SU-DHL-6 (cell line): ENCODE results near the gene COL4A2.

ENCODE experiments used
- H2AFZ ChIP-seq: fragments of 200-600 bp; sonication (generic); 2 replicates; pipeline ENCODE4 v1.6.1; 2014; ENCODE audit warnings: low read depth, mild to moderate bottlenecking, moderate library complexity, mixed read lengths, antibody characterized with exemption, low read length; ENCODE audit not compliant: severe bottlenecking
- H3F3A ChIP-seq: fragments of 200-600 bp; shearing (Covaris generic); 2 replicates; pipeline ENCODE4 v1.6.0; 2016; ENCODE audit warnings: antibody characterized with exemption, mild to moderate bottlenecking; ENCODE audit not compliant: insufficient read depth
- H3K27ac ChIP-seq: fragments of 200-600 bp; sonication (generic); 2 replicates; pipeline ENCODE4 v1.5.1; 2016; ENCODE audit warnings: low read depth, mild to moderate bottlenecking, low read length, moderate library complexity, mixed read lengths
- H3K27me3 ChIP-seq: fragments of 200-600 bp; sonication (generic), shearing (Covaris generic); 2 replicates; pipeline ENCODE4 v1.6.0; 2014; ENCODE audit warnings: mild to moderate bottlenecking, low read length
- H3K36me3 ChIP-seq: fragments of 200-600 bp; sonication (generic); 2 replicates; pipeline ENCODE4 v1.6.1; 2014; ENCODE audit warnings: mild to moderate bottlenecking, low read length, mixed read lengths
- H3K4me2 ChIP-seq: fragments of 300-600, 200-600 bp; shearing (Covaris generic), sonication (generic); 2 replicates; pipeline ENCODE4 v1.6.0; 2014; ENCODE audit warnings: low read length, low read depth, mild to moderate bottlenecking; ENCODE audit not compliant: poor library complexity, severe bottlenecking
- H3K4me3 ChIP-seq: fragments of 200-600 bp; sonication (generic); 2 replicates; pipeline ENCODE4 v1.5.1; 2014; ENCODE audit warnings: antibody characterized with exemption, low read length, mild to moderate bottlenecking, mixed read lengths; ENCODE audit not compliant: insufficient read depth, poor library complexity, severe bottlenecking
- H3K79me2 ChIP-seq: fragments of 200-600 bp; sonication (generic); 2 replicates; pipeline ENCODE4 v1.6.1; 2014; ENCODE audit warnings: mild to moderate bottlenecking, low read length, moderate library complexity; ENCODE audit not compliant: insufficient read depth
- H3K9ac ChIP-seq: fragments of 200-600 bp; sonication (generic); 2 replicates; pipeline ENCODE4 v1.7.0; 2014; ENCODE audit warnings: mild to moderate bottlenecking, low read length
- H3K9me2 ChIP-seq: fragments of 200-600 bp; sonication (generic); replicated peaks from 2 replicates; pipeline ENCODE4 v1.6.1; 2014; ENCODE audit warnings: low read length; ENCODE audit not compliant: insufficient read depth
- H3K9me3 ChIP-seq: fragments of 200-600 bp; sonication (generic); 2 replicates; pipeline ENCODE4 v1.6.1; 2014; ENCODE audit warnings: low read length, mixed read lengths; ENCODE audit not compliant: insufficient read depth
- H4K20me1 ChIP-seq: fragments of 200-600 bp; sonication (generic); 2 replicates; pipeline ENCODE4 v1.6.1; 2014; ENCODE audit warnings: low read depth, mild to moderate bottlenecking, antibody characterized with exemption, low read length, moderate library complexity, mixed read lengths
- EZH2phosphoT487 ChIP-seq: fragments of 200-600 bp; sonication (generic), shearing (Covaris generic); conservative IDR thresholded peaks from 2 replicates; pipeline ENCODE4 v1.6.1; 2018; ENCODE audit warnings: mild to moderate bottlenecking, antibody characterized with exemption, low read length, moderate library complexity, mixed read lengths
- TF ChIP-seq, protein P1 (sequence below): fragments of 200-600 bp; sonication (generic); IDR thresholded peaks from one replicate; pipeline ENCODE4 v1.5.1; 2017; ENCODE audit warnings: antibody characterized with exemption, mild to moderate bottlenecking, low read length, moderate library complexity; ENCODE audit not compliant: insufficient read depth, poor library complexity, severe bottlenecking

The COL4A2 gene

DNA sequence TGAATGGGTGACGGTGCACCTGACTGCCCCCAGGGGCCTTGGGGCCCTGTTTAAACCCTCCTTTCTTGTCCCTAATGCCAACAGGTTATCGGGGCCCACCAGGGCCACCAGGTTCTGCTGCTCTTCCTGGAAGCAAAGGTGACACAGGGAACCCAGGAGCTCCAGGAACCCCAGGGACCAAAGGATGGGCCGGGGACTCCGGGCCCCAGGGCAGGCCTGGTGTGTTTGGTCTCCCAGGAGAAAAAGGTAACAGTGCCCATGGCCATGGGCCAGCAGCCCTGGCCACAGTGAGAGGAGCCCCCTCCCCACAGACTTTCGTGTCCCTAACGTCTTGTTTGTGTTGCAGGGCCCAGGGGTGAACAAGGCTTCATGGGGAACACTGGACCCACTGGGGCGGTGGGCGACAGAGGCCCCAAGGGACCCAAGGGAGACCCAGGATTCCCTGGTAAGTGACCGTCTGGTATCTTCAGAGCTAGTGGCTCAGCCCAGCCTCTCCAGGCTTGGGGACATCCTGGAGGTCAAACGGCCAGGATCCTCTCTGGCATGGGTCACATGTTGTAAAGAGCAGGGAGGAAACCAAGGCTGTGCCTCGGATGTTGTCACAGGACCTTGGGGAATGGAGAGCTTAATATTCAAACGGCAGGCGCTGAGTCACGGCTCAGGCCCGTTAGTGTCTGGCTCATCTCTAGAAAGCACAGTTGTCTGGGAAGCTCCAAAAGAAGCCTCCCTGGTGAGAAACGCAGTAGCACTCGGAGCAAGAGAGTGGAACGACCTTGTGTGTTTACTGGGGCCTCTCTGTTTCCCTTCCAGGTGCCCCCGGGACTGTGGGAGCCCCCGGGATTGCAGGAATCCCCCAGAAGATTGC lies 196.2 kb downstream of the COL4A2 start:
- Histone ChIP-seq H2AFZ (no peak overlapping the region), H3K4me3 (no peak overlapping the region), H3K27me3 (no peaks in the 10 kb centered on the region), H3K9me3 (no peaks in the 10 kb centered on the region), H3K79me2 (no peaks in the 10 kb centered on the region), H3K36me3 (no peaks in the 10 kb centered on the region), H3F3A (no peaks in the 10 kb centered on the region), H4K20me1 (no peaks in the 10 kb centered on the region), H3K4me2 (no peak overlapping the region), H3K9ac (no peak overlapping the region), H3K9me2 (no peaks in the 10 kb centered on the region), H3K27ac (no peak overlapping the region)
- TF ChIP-seq EZH2phosphoT487 = no peak
- TF ChIP-seq, protein P1, sequence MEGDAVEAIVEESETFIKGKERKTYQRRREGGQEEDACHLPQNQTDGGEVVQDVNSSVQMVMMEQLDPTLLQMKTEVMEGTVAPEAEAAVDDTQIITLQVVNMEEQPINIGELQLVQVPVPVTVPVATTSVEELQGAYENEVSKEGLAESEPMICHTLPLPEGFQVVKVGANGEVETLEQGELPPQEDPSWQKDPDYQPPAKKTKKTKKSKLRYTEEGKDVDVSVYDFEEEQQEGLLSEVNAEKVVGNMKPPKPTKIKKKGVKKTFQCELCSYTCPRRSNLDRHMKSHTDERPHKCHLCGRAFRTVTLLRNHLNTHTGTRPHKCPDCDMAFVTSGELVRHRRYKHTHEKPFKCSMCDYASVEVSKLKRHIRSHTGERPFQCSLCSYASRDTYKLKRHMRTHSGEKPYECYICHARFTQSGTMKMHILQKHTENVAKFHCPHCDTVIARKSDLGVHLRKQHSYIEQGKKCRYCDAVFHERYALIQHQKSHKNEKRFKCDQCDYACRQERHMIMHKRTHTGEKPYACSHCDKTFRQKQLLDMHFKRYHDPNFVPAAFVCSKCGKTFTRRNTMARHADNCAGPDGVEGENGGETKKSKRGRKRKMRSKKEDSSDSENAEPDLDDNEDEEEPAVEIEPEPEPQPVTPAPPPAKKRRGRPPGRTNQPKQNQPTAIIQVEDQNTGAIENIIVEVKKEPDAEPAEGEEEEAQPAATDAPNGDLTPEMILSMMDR = no peak

DNA sequence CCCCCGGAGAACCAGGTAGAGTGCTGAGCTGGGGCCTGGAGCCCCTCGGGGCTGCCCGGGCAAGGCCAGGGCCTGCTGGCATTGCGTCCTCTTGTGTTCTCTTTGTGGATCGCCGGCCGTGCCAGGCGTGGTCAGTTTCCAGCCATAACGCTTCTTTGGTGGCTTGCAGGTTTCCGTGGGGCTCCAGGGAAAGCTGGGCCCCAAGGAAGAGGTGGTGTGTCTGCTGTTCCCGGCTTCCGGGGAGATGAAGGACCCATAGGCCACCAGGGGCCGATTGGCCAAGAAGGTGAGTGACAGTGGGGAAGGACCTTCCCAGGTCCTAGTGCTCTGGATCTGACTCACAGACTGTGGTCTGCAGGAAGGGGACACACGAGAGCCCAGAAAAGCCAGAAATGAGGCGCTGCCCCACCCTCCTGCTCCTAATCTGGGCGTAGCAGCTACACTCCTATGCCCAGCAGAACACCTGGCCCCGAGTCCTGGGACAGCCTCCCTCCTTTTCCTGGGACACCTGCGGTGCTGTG lies 197.0 kb downstream of the COL4A2 start:
- Histone ChIP-seq H3K4me2 (no peak overlapping the region), H3K9me3 (no peaks in the 10 kb centered on the region), H2AFZ (no peak overlapping the region), H3K9ac (no peak overlapping the region), H3K9me2 (no peaks in the 10 kb centered on the region), H4K20me1 (no peaks in the 10 kb centered on the region), H3K27ac (no peak overlapping the region), H3K27me3 (no peaks in the 10 kb centered on the region), H3K4me3 (no peak overlapping the region), H3F3A (no peaks in the 10 kb centered on the region), H3K36me3 (no peaks in the 10 kb centered on the region), H3K79me2 (no peaks in the 10 kb centered on the region)
- TF ChIP-seq EZH2phosphoT487 = no peak
- TF ChIP-seq, protein P1 = no peak

DNA sequence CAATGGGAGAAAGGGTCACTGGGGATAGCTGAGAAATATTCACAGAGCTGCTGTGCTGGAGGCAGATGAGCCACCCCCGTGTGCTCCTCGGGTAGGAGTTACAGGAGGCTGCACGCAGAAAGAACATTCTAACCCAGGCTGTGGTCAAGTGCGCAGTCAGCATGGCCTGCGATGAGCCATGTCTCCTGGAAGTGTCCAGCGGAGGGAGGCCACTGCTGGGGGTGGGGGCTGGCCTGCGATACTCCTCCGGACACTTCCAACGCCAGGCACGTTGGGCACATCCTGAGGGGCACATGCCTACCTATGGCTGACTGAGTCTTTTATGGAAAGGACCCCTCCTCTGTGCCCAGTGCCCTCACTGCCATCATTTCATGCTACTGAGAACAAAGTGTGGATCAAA lies 198.5 kb downstream of the COL4A2 start:
- Histone ChIP-seq H3K79me2 (no peaks in the 10 kb centered on the region), H3K27ac (no peak overlapping the region), H3K9ac (no peak overlapping the region), H3F3A (no peaks in the 10 kb centered on the region), H3K36me3 (no peaks in the 10 kb centered on the region), H3K27me3 (no peaks in the 10 kb centered on the region), H3K9me3 (no peaks in the 10 kb centered on the region), H2AFZ (no peak overlapping the region), H3K4me3 (no peak overlapping the region), H3K4me2 (no peak overlapping the region), H4K20me1 (no peaks in the 10 kb centered on the region), H3K9me2 (no peaks in the 10 kb centered on the region)
- TF ChIP-seq, protein P1 = no peak
- TF ChIP-seq EZH2phosphoT487 = no peak
